Ovary (tissue), 9 donors: Measurements from ENCODE around the gene AMACR. TPM values are rescaled to one million over a fixed set of nuclear protein-coding genes. Genes with fewer than 3 reads are reported as not detected.
A peak's percentile ranks its signal among the peaks of the same experiment; 100 is the strongest.

Experiments used
- DNase-seq, 5 donors: peaks; one replicate each; pipeline ENCODE4 v3.0.0-alpha.2; 2019 to 2020
- H3K27ac ChIP-seq, 2 donors: fragments of 200-600 bp; one replicate each; pipeline versions ENCODE4 v1.5.1 to v1.8.0; 2019 to 2022
- H3K27me3 ChIP-seq: fragments of 200-600 bp; one replicate; pipeline ENCODE4 v1.8.0; 2022
- H3K36me3 ChIP-seq: fragments of 200-600 bp; sonication (generic); one replicate; pipeline ENCODE4 v1.5.1; 2019
- H3K4me1 ChIP-seq: one replicate; pipeline ENCODE4 v1.8.1; 2013; ENCODE audit warnings: mild to moderate bottlenecking, moderate library complexity; ENCODE audit not compliant: insufficient read depth
- H3K4me3 ChIP-seq: fragments of 200-600 bp; sonication (generic); one replicate; pipeline ENCODE4 v1.5.1; 2017
- H3K9me3 ChIP-seq, 2 donors: fragments of 200-600 bp in 1 of 2; sonication (generic) in 1 of 2; one replicate each; pipeline versions ENCODE4 v1.5.1 to v1.8.1; 2013 to 2019; ENCODE audit warnings: mild to moderate bottlenecking in 1 of 2, moderate library complexity in 1 of 2
- CTCF ChIP-seq, 3 donors: fragments of 450-650 bp in 2 of 3; fragments of 200-600 bp in 1 of 3; IDR thresholded peaks; one replicate each; pipeline versions ENCODE4 v1.5.1 to v1.8.0; 2016 to 2022; ENCODE audit warnings: antibody characterized with exemption in 3 of 3, mild to moderate bottlenecking in 1 of 3
- EP300 ChIP-seq: sonication (generic); formaldehyde crosslinking; IDR thresholded peaks from one replicate; pipeline ENCODE4 v1.6.1; 2017; ENCODE audit warnings: antibody characterized with exemption
- POLR2A ChIP-seq: fragments of 450-650 bp; IDR thresholded peaks from one replicate; pipeline ENCODE4 v1.6.1; 2017; ENCODE audit warnings: antibody characterized with exemption, mild to moderate bottlenecking, moderate library complexity
- WGBS, 3 donors: extraction: QIAGEN DNeasy Blood & Tissue Kit in 1 of 3; methylation state at CpG; one replicate each; pipeline versions ENCODE4 v1.1.5 to v1.1.7; 2013 to 2017; 5-methylcytosine and 5-hydroxymethylcytosine counted together
- intact Hi-C, 4 donors: fragments of 100-400 bp; cut with DNase I; formaldehyde crosslinking; loops; one replicate each; pipeline versions ENCODE4 v1.11.0 to v1.15.1; 2022 to 2023
- polyA plus RNA-seq, 2 donors: library from polyadenylated mRNA; stranded (reverse); fragments of 200-250 nt in 1 of 2; fragments of 350-450 nt in 1 of 2; fragmentation: Illumina TruSeq in 1 of 2; extraction: RNeasy Lipid Tissue Mini Kit (QIAGEN cat#74804) in 1 of 2; gene quantifications; one replicate each; pipeline ENCODE4 v1.2.3, GENCODE V29; 2013 to 2014
- total RNA-seq, 7 donors: library from RNA; depleted of rRNA in 2 of 7; stranded (reverse); fragments of >200 nt in 2 of 7; fragmentation: NEBNext Ultra II Directional in 3 of 7; extraction: Animal tissue kit (Norgen Biotek cat#: 25700) in 3 of 7; gene quantifications; one replicate each; pipeline versions ENCODE4 v1.1.0 to v1.2.4, GENCODE V29; 2016 to 2023
- donor health status: DM: no; HTN: no; CAD: no; lungs with moderate emphysema.
- donor health status: DM: no; HTN: no; CAD: no.
- donor health status: Bipolar disorder and iron deficiency.
- donor health status: DM: yes; HTN: yes; CAD: no.
- donor health status: DM: no; HTN: no; CAD: no.
- donor health status: DM: yes; HTN: yes; CAD: no.

Gene AMACR
- total and polyA plus RNA-seq, 9 donors: 3.9 to 13.4 (median 7.8) TPM

GRCh38 chr5:34015120-34015822, 7.4 kb upstream of the AMACR start:
- no peak overlapping the region for H3K4me3 ChIP-seq
- H3K27me3 ChIP-seq: no peaks in the 10 kb centered on the region
- no peaks in the 10 kb centered on the region for H3K36me3 ChIP-seq
- no peaks in the 10 kb centered on the region for H3K9me3 ChIP-seq
- intact Hi-C loops: no loop called here
- TF ChIP-seq CTCF (IDR thresholded peaks at IDR 0.05): no peak
- H3K27ac ChIP-seq: no peak overlapping the region
- no peak for DNase-seq
- WGBS, 3 donors: 87 to 89% (median 88%) methylated on average over 4 of the region's 4 CpGs
- H3K4me1 ChIP-seq: peaks cover 2% of the 10 kb centered on the region

GRCh38 chr5:34014626-34015025, 6.8 kb upstream of the AMACR start:
- Histone ChIP-seq H3K4me1 (peaks cover 2% of the 10 kb centered on the region), H3K27me3 (no peaks in the 10 kb centered on the region), H3K36me3 (no peaks in the 10 kb centered on the region), H3K27ac (no peak overlapping the region), H3K4me3 (no peak overlapping the region), H3K9me3 (no peaks in the 10 kb centered on the region)
- WGBS, 3 donors: 86 to 90% (median 89%) methylated on average over 2 of the region's 2 CpGs
- no peak for TF ChIP-seq POLR2A
- no peak for TF ChIP-seq CTCF (IDR thresholded peaks at IDR 0.05)
- no peak for TF ChIP-seq EP300
- intact Hi-C loops: no loop called here
- no peak for DNase-seq

GRCh38 chr5:34013547-34013946, 5.7 kb upstream of the AMACR start:
- H3K4me3 ChIP-seq: no peak overlapping the region
- intact Hi-C loops: no loop called here
- no peak overlapping the region for H3K27ac ChIP-seq
- TF ChIP-seq POLR2A (no peak), CTCF (IDR thresholded peaks at IDR 0.05) (no peak), EP300 (no peak)
- DNase-seq: no peak
- H3K9me3 ChIP-seq: no peaks in the 10 kb centered on the region
- 94 to 95% (median 95%) methylated on average over 3 of the region's 3 CpGs for WGBS, 3 donors
- no peaks in the 10 kb centered on the region for H3K27me3 ChIP-seq
- no peaks in the 10 kb centered on the region for H3K36me3 ChIP-seq
- peaks cover 2% of the 10 kb centered on the region for H3K4me1 ChIP-seq

GRCh38 chr5:34012791-34013190, 4.9 kb upstream of the AMACR start:
- TF ChIP-seq EP300 (no peak), POLR2A (no peak), CTCF (IDR thresholded peaks at IDR 0.05) (no peak)
- Histone ChIP-seq H3K27ac (no peak overlapping the region), H3K4me1 (peaks cover 2% of the 10 kb centered on the region), H3K36me3 (no peaks in the 10 kb centered on the region), H3K9me3 (no peaks in the 10 kb centered on the region), H3K4me3 (no peak overlapping the region), H3K27me3 (no peaks in the 10 kb centered on the region)
- intact Hi-C loops: no loop called here
- DNase-seq: peak in 1 of 5 donors; percentile 41
